Effector CD8-positive, alpha-beta T cell (primary cell): ENCODE results near the gene EPS15.
"Not testable (repeated sequence)": the region's sequence is repeated elsewhere in the genome, so short reads cannot be mapped to it uniquely, and the experiment has no call there.

Experiments used
- DNase-seq: peaks from one replicate; lab custom pipeline; 2025; lab: John Stamatoyannopoulos, UW

The EPS15 gene

DNA sequence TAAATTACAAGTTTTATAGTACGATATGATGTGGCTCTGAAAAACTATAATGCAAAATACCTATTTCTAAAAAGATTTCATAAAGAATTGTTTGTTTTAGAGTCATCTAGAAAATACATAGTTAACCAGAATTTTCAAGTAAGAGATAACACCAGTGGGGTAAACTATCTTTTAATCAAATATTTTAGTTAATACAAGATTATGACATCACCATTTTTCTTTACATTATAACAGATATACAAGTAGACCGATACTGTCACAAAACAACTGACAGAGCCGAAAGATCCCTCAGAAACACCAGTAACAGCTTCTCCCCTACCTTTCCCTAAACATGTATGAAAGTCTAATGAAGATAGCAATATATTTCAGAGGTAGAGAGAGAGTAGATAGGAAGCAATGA lies 54.2 kb downstream of the EPS15 start:
- no peak for DNase-seq

DNA sequence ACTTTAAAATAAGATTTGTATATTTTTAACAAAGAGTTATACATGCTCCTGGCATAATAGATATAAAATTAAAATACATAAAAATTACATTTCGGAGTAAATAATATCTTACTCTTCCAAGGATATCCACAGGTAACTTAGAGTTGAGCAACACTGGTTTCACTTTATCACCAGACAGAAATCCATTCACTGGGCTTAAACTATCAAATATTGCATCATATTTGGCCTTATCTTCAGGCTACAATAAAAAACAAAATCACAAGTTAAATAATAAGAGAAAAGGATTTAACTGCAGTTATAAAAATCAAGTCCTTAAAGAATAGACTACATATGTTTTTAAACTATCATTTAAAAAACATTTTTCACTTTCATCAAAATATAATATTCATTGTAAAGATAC lies 55.5 kb downstream of the EPS15 start:
- no peak for DNase-seq

DNA sequence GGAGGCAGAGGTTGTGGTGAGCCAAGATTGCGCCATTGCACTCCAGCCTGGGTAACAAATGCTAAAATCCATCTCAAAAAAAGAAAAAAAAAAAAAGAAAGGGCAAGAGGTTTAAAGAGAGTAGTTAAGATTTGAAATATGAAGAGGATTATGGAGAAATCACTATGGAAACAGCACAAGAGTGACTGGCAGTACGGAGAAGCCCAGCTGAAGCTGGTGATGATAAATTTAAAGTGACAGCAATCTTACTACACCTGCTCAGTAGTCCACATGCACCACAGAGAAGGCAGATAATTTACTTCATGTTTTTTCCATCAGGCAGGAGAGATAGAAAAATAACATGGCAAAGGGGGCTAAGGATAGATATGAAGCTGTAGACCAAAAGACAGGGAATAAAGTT lies 56.8 kb downstream of the EPS15 start:
- DNase-seq = not testable (repeated sequence)

DNA sequence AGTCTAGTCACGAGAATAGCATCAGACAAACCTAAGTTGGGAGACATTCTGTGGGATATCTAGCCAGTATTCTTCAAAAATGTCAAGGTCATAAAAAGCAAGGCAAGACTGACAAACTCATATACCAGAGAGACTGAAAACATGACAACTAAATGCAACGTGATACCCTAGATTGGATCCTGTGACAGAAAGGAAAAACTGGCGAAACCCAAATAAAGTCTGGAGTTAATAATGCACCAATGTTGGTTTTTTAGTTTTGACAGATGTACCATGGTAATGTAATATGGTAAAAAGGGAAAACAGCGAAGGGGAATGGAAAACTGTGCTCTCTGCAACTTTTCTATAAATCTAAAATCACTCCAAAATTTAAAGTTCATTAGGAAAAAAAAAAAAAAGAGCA lies 64.5 kb downstream of the EPS15 start:
- DNase-seq = no peak

DNA sequence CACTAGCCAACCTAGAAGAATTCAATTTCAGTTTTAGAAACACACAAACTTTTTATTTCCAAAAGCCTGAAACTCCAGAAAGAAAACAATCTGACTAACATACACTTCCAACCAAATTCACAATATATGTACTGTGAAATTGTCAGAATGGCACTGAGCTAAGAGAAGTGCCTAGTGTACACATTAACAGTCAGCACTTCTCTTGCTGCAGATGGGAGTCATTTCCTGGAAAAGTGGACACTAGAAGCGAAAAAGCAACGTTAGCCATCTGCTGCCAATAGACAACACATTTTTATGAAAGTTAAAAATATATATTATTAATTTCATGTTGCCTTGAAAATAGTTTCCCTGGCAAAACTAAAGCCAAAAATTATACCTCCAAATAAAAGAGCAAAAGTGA lies 66.1 kb downstream of the EPS15 start:
- DNase-seq = no peak

DNA sequence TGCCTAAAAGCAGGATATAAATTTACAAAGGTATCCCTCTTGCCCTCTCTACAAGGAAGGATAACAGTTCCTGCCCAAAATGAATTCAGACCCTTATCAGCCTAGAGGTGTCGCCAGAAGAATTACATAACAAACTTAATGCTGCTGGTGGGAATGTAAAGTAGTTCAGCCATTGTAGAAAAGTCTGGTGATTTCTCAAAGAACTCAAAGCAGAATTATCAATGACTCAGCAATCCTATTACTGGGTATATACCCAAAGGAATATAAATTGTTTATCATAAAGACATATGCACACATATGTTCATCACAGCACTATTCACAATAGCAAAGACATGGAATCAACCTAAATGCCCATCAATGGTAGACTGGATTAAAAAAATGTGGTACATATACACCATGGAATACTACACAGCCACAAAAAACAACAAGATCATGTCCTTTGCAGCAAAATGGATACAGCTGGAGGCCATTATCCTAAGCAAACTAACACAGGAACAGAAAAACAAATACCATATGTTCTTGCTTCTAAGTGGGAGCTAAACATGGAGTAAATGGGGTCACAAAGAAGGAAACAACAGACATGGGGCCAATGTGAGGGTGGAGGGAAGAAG lies 70.1 kb downstream of the EPS15 start:
- DNase-seq = not testable (repeated sequence)

DNA sequence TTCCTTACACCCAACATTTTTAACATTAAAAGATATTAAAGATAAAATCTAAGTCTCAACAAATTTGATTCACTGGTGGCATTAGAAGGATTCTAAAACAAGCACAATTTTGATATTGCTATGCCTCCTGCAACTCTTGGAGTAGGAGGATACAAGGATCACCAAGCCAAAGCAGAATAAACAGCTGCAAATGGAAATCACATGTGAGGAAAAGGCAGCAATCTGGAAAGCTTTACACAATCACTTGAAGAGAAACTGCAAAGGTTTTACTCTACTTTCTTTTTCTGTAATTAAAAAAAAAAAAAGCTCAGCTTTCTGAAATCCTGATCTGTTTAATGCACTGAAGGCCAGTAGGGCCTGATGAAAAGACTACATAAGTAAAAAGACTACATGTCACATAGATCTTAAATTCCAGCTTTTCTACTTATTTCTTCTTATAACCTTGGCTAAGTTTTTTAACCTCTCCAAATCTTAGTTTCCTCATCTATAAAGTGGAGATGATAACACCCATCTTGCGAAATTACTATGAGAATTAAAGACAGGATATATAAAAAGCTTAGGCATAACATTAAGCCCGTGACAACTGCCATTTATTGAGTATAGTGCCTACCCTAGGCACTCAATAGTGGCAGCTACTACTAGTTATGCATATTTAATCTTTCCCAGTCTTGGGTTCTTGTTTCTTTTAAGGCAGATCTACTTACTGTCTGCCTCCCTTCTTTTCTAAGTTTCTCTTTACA lies 73.5 kb downstream of the EPS15 start:
- DNase-seq = no peak

DNA sequence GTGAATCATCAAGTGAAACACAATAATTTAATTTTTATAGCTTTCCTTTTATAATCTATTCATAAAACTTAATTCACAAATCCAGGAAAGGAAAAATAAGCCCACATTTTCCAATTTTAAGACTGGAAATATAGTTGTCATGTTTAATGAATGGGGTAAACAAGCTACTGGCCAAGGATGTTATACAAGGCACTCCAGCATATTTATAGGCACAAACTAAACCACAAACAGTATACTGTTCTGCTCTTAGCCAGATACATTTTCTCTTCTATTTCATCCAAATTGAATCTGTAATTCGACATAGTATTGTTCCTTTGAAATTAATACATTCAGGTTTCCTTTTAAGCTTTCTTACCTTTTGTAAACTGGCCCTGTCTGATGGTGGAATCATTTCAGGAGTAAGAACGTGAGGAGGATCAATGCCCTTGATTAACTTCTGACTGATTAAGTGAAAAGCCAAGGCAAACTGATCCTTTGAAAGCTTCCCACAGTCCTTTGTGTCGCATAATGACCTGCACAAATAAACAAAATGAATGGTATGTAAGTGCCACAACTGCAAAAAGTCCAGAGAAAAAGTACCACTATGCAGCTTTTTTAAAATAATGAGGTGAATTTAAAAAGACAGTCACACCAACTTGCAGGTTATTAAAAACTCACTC lies 74.4 kb downstream of the EPS15 start:
- DNase-seq = no peak

DNA sequence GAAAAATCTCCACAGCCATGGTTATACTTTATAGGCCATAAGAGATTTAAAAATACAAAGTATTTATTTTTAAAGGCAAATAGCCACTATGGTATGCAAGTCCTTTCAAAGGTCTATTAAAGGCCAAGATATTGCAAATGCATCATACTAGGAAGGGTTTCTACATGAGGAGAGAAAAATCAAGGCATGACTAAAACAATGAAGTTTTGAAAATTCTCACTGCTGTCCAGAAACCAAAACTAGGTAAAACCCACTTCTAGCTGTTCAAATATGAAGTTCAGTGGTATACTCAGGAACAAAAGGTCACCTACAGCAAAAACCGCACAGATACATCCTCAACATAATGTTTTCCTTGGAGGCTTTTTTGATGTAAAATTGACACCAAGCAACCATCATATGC lies 75.0 kb downstream of the EPS15 start:
- no peak for DNase-seq

DNA sequence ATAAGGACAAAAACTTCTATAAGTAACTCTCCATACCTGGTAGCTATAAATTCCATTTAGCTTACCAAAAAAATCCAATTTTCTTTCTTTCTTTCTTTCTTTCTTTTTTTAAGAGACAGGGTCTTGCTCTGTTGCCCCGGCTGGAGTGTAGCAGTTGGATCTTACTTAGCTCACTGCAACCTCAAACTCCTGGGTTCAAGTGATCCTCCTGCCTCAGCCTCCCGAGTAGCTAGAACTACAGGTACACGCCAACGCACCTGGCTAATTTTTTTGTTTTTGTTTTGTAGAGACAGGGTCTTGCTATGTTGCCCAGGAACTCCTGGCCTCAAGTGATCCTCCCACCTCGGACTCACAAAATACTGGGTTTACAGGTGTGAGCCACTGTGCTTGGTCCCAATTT lies 75.5 kb downstream of the EPS15 start:
- DNase-seq = no peak

DNA sequence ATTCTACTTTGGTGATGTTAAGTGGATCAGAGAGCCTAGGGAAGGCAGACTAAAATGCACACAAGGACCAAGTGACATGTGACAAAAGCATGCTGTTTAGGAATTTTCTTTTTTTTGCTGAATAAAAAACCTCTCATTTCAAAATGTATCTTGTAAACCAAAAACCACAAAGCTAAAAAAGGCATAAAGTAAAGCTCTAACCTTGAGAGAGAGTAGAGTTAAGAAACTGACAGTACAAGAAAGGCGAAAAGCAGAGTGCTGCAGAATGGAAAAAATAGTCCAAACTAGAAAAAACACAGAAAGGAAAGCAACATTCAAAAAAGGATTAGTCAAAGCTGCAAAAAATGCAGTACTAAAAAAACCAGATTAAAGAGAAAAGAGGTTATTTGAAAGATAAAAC lies 76.5 kb downstream of the EPS15 start:
- DNase-seq = no peak

DNA sequence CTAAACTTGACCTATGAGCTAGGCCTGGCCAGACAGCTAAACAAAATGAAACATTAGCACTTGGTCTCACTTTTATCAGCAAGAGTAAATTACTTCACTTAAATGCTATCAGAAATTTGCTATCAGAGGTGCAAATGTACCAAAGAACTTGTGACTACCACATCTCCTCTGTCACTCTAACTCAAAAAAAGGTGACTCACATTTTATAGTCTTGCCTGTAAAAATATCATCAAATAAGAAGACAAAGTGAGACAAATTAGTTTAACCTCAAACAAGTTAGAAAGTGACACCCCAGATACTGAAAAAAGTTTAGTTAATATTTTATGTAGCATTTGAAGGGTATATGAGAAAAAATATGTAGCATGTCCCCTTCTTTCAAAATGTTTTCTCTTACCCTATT lies 76.9 kb downstream of the EPS15 start:
- no peak for DNase-seq

DNA sequence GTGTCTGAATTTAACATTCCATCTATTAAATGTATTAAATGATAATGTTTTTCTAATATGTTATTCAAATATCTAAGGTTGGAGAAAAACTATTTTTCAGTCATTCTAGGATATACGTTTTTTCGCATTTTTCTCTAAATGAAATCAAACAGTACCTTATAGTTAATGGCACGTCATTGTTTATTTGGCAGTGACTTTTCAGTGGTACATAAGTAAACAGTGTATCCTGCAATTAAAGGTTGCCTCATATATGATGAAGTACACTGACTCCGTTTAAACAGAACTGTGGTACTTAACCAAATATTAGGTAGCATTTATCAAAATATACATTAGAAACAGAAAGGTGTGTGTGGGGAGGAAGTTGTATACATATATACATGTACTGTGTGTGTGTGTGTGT lies 79.2 kb downstream of the EPS15 start:
- DNase-seq = no peak

DNA sequence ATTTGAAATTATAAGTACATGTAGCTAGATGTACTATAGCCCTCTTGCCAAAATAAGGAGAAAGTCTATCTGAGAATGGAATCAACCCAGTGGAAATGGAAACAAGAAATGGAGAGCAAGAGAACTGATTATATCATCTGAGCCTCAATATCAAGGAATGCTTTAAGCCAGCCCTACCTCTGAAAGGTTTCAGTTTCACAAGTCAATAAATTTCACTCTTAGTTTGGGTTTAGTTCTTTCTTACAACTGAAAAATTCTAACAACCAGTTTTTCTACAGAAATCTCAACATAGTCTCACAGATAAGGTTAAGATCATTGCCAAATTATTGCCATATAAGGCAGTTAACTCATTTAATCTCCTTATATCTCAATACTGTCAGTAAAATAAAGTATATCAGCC lies 80.0 kb downstream of the EPS15 start:
- DNase-seq = no peak

DNA sequence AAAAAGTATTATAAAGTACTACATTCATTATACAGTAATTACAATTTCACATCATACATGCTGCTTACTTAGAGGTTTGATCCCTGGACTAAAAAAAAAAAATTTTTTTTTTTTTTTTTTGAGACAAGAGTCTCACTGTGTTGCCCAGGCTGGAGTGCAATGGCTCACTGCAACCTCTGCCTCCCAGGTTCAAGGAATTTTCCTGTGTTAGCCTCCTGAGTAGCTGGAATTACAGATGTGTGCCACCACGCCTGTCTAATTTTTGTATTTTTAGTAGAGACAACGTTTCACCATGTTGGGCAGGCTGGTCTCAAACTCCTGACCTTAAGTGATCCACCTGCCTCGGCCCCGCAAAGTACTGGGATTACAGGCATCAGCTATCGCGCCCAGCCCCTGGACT lies 81.7 kb downstream of the EPS15 start:
- DNase-seq = not testable (repeated sequence)

DNA sequence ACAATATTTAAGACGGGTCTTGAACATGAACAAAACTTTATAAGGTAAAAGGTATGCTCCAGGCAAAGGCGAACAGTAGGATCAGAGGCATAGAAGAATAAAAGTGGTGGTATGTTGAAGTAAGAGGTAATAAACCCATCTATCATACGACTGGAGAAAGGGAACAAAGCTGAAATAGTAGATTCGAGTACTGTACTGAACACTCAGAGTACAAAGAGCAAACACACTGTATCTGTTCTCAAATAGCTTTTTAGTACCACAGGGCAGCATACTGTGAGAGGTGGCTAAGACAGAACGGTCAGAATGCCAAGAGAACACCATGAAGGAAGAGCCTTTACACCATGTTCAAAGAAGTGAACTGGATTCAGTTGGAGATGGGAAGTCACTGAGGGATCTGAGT lies 83.2 kb downstream of the EPS15 start:
- no peak for DNase-seq

DNA sequence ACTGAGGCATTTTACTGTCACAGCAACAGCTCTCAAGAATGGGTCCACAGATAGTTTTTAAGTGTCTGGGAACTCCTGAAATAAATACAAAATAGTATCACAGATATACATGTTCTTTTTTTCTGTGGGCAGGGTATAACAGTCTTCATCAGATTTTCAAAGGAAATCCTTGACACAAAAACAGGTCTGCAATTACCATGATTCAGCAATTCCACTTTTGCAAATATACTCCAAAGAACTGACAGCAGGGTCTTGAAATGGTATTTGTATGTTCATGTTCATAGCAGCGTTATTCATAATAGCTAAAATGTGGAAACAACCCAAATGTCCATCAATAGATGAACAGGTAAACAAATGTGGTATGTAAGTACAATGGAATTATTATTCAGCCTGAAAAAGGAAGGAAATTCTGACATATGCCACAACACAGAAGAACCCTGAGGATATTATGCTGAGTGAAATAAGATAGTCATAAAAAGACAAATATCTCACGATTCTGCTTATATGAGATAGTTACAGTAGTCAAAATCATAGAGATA lies 85.0 kb downstream of the EPS15 start:
- no peak for DNase-seq

DNA sequence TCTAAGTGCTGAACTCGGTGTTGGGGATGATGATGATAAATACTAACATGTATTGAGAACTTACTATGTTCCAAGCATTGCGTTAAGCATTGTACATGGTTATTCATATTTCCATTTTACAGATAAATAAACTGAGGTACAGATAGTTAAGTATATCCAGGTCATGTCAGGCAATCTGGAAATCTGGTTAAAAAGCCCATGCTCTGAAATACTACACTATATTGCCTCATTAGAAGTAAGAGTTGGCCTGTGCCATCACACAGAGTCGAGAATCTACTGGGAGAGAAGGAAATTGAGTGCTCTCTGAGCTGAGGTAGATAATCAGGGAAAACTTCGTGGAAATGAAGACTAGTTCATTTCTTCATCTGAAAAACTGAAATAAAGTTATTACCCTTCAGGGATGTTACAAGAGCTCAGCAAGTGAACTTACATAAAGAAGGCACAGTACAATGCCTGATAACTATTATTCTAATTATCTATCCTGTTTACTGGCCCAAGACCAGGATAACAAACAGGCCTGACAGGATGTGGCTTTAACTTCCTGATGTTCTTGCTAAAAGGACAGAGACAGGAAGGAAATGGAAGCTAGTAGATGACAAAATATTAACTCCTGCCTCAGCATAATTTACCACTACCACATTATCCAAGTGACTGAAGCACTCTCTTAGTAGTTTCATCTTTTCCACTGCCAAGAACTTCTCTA lies 85.6 kb downstream of the EPS15 start:
- DNase-seq = no peak

DNA sequence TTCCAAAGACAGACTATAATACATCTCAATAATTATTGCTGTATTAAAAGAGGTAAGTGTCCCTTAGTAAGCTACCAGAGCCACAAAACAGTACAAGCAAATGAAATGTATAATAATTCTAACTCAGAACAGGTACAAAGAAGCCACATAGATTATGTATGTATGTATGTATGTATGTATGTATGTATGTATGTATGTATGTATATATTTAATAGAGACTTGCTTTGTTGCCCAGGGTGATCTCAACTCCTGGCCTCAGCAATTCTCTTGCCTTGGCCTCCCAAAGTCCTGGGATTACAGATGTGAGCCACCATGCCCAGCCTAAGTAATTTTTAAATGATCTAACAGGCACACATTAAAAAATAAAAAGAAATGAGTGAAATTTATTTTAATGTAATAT lies 86.9 kb downstream of the EPS15 start:
- DNase-seq = no peak

DNA sequence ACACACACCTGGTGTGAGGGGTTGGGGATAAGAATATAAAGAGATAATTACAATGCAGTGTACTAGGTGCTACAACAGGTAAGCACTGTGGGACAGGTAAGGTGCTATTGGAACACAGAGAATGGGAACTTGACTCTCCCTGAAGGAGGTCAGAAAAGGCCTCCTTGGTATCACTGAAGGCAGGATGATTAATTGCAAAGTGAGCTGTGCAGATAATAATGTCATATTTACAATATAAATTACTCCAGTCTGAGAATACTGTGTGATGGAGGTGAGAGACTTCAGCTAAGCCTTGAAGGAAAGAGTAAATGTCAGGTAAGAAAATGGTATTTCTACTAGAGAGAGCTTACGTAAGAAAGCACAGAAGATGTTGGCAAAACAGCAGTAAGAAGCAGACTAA lies 91.6 kb downstream of the EPS15 start:
- DNase-seq = no peak

DNA sequence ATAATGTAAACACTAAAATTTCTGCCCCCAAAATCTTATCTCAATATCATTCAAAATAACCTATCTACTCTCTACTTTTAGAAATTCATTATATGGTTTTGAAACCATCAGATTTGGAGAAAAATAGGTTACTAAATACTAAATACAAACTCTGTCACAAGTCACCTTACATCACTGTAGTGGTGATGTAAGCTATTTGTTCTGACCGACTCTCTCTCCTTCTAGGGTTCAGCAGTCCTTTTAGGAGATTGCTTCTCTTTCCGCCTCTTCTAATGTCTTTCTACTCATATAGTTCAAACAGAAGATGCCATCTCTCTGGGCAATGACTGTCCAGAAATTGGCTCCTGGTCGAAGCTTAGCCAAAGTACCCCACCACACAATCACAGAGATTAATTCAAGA lies 93.1 kb downstream of the EPS15 start:
- DNase-seq = no peak

DNA sequence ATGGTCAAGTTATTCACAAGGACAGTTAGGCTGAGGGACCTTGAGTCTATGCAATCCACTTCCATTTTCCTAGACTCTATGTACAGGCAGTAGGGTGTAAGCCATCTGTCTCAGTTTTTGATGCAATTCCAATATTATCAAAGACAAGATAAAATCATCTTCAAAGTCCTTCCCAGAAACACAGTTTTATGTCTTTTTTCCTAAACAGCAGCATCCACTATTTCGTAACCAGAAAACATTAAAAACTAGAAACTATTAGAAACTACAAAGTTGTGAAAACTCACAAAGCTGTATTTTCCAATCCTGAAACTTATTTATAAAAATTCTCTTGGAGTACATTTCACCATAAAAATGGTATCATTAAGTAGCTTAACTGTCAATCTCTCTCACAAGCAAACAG lies 93.8 kb downstream of the EPS15 start:
- no peak for DNase-seq
